ENCODE measurements around the gene TFCP2. TPM values are rescaled to one million over a fixed set of nuclear protein-coding genes. Genes with fewer than 3 reads are reported as not detected.

Gene TFCP2
- total RNA-seq, 2 experiments from 2014 or later = 9.4 to 11.7 TPM

DNA sequence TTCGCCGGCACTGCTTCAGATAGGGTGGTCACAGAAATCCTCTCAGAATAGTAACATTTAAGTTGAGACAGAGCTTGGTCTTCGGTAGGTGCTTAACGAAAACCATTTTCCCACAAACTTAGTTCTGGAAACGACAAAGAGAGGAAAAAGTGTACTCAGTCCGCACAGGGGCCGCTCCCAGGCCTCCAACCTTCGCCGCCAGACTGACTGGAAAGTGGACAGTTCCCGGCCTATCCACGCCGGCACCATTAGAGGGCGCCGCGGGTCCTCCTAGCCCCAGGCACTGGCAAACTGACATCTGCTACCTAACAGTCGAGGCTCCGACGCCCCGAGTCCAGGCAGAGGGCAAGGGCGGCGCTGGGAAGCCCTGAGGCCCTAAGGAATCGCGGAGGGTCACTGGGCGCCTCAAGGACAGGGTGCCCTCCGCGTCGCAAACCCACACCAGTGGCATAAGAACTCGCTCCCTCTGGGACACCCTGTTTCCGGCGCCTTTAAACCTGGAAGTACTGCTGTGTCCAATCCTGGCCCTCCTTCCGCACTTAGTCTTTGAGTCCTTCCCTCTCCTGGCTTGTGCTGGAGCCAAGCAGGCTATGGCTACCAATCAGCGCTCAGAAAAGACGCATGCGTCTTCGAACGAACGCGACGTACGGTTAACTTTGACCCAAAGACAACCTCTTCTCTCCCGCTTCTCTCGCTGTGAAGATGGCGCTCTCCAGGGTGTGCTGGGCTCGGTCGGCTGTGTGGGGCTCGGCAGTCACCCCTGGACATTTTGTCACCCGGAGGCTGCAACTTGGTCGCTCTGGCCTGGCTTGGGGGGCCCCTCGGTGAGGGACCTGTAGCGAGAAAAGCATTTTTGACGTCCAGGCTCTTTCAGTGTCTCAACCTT is 125.0 kb downstream of the TFCP2 start, which contains the start of gene LETMD1:
LETMD1 (plus strand) TSS at position 673 of the 886 bp plus-strand sequence; CDS start at position 703, 30 bp downstream.
- Histone ChIP-seq H3K9me3 (ENCODE audit: control insufficient read depth in 1 of 2, insufficient read depth in 1 of 2, low read length in 2 of 2) (no peaks in the 10 kb centered on the region), H3K27ac (ENCODE audit: low read depth in 1 of 2, low read length in 2 of 2) (peak within 1 kb of the TSS; percentile 83 to 94), H3K4me1 (ENCODE audit: insufficient read depth, low read length) (peaks cover 25% of the 10 kb centered on the region), H3K36me3 (ENCODE audit: insufficient read depth, low read length) (peaks cover 13% of the 10 kb centered on the region), H3K4me3 (ENCODE audit: low read length) (peak within 1 kb of the TSS; percentile 91), H3K27me3 (ENCODE audit: control insufficient read depth in 1 of 2, insufficient read depth in 2 of 2, low read length in 2 of 2) (no peaks in the 10 kb centered on the region)
- intact Hi-C loops (cut with DNase I, micrococcal nuclease) = loop anchor here (1.0 to 5.0 kb wide), 10 partner anchors 21 to 646 kb away; partner anchors contain the start of genes CSRNP2 (in 2 of the 2), DAZAP2 (in 2 of the 2), POU6F1 (in 2 of the 2) and LARP4 (in 1 of the 2)
- Mint-ChIP-seq H3K27me3 (no peaks in the 10 kb centered on the region), H3K27ac (peak within 1 kb of the TSS; percentile 93), H3K4me3 (peak within 1 kb of the TSS; percentile 93), H3K36me3 (ENCODE audit: low read depth) (peaks cover 30% of the 10 kb centered on the region), H3K4me1 (ENCODE audit: low read depth) (peaks cover 39% of the 10 kb centered on the region), H3K9me3 (no peaks in the 10 kb centered on the region)
- DNase-seq (peak; percentile 79 to 98 (median 87)), ATAC-seq (ENCODE audit: poor library complexity) (peak; percentile 95)
- TF ChIP-seq, protein P1, sequence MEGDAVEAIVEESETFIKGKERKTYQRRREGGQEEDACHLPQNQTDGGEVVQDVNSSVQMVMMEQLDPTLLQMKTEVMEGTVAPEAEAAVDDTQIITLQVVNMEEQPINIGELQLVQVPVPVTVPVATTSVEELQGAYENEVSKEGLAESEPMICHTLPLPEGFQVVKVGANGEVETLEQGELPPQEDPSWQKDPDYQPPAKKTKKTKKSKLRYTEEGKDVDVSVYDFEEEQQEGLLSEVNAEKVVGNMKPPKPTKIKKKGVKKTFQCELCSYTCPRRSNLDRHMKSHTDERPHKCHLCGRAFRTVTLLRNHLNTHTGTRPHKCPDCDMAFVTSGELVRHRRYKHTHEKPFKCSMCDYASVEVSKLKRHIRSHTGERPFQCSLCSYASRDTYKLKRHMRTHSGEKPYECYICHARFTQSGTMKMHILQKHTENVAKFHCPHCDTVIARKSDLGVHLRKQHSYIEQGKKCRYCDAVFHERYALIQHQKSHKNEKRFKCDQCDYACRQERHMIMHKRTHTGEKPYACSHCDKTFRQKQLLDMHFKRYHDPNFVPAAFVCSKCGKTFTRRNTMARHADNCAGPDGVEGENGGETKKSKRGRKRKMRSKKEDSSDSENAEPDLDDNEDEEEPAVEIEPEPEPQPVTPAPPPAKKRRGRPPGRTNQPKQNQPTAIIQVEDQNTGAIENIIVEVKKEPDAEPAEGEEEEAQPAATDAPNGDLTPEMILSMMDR (IDR thresholded peaks at IDR 0.05) = peak; percentile 94
- CTCF ChIA-PET = interaction anchor here (0.8 to 1.7 kb wide), 5 partner anchors 33 to 293 kb away, joined by 3 to 4 read pairs (median 3); partner anchors contain the start of gene DAZAP2
- POLR2A ChIA-PET = interaction anchor here (0.6 to 2.2 kb wide), 7 partner anchors 18 to 880 kb away, joined by 3 to 12 read pairs (median 7); partner anchors contain the start of genes ATF1, CERS5, CSRNP2 and POU6F1

Other genes with a start within 250 kb of the TFCP2 start
- gene HIGD1C, start 220.6 kb downstream of the TFCP2 start, total RNA-seq = not detected
- gene SLC11A2, start 146.8 kb downstream of the TFCP2 start, total RNA-seq = 10 to 100 TPM; 43.6 to 47.7 TPM
- gene LETMD1, start 124.8 kb downstream of the TFCP2 start, total RNA-seq = 10 to 100 TPM; 51.8 to 54.1 TPM
- gene CSRNP2, start 89.5 kb downstream of the TFCP2 start, total RNA-seq = 10 to 100 TPM; 14.4 to 16.5 TPM
- 10 to 100 TPM; 31.7 to 36.8 TPM for gene POU6F1, start 44.9 kb upstream of the TFCP2 start, total RNA-seq
- 100 to 1,000 TPM; 292 to 310 TPM for gene DAZAP2, start 65.7 kb upstream of the TFCP2 start, total RNA-seq
- gene SMAGP, start 97.3 kb upstream of the TFCP2 start, total RNA-seq = 1 to 10 TPM; 2.5 to 3.0 TPM
- 100 to 1,000 TPM; 127 to 138 TPM for gene BIN2, start 151.0 kb upstream of the TFCP2 start, total RNA-seq
- 1 to 10 TPM in 1 of 2 experiments, under 1 TPM in 1; 0.85 to 1.2 TPM for gene CELA1, start 173.5 kb upstream of the TFCP2 start, total RNA-seq
- 10 to 100 TPM; 10.2 to 13.7 TPM for gene GALNT6, start 218.3 kb upstream of the TFCP2 start, total RNA-seq